Osteocyte (in vitro differentiated cells): ENCODE results near the gene BMAL1. TPM values are rescaled to one million over a fixed set of nuclear protein-coding genes. Genes with fewer than 3 reads are reported as not detected.
A peak's percentile ranks its signal among the peaks of the same experiment; 100 is the strongest.

Experiments
- DNase-seq: peaks from one replicate; pipeline ENCODE4 v3.0.0; 2021; ENCODE audit warnings: mixed read lengths; ENCODE audit not compliant: unreplicated experiment; ENCODE audit errors: extremely low spot score
- H3K27ac Mint-ChIP-seq: one replicate; pipeline ENCODE4 v1.8.0; 2021; ENCODE audit warnings: mild to moderate bottlenecking, mixed read lengths; ENCODE audit not compliant: unreplicated experiment
- H3K27me3 Mint-ChIP-seq: one replicate; pipeline ENCODE4 v1.8.0; 2021; ENCODE audit warnings: mixed read lengths; ENCODE audit not compliant: unreplicated experiment
- H3K36me3 Mint-ChIP-seq: one replicate; pipeline ENCODE4 v1.8.0; 2021; ENCODE audit warnings: mixed read lengths; ENCODE audit not compliant: unreplicated experiment
- H3K4me1 Mint-ChIP-seq: one replicate; pipeline ENCODE4 v1.8.0; 2021; ENCODE audit warnings: mixed read lengths; ENCODE audit not compliant: unreplicated experiment
- H3K4me3 Mint-ChIP-seq: one replicate; pipeline ENCODE4 v1.8.0; 2021; ENCODE audit warnings: mild to moderate bottlenecking, moderate library complexity, mixed read lengths; ENCODE audit not compliant: unreplicated experiment
- H3K9me3 Mint-ChIP-seq: one replicate; pipeline ENCODE4 v1.8.0; 2021; ENCODE audit warnings: mixed read lengths; ENCODE audit not compliant: unreplicated experiment
- CTCF ChIP-seq: fragments of 200-600 bp; sonication (generic); IDR thresholded peaks from 2 replicates; pipeline ENCODE4 v1.5.0; 2021; ENCODE audit warnings: antibody characterized with exemption, mild to moderate bottlenecking, moderate library complexity
- total RNA-seq: library from RNA; stranded (reverse); gene quantifications from 2 replicates; pipeline ENCODE4 v1.2.1, GENCODE V29; 2021

BMAL1 gene
- total RNA-seq, 1 donor from 2014 or later: 25.3 TPM

GRCh38 chr11:13320688-13321087, 43.1 kb downstream of the BMAL1 start:
- no peak for TF ChIP-seq CTCF
- Mint-ChIP-seq H3K36me3 (peaks cover 3% of the 10 kb centered on the region), H3K4me3 (no peak overlapping the region), H3K27ac (no peak overlapping the region), H3K4me1 (peaks cover 29% of the 10 kb centered on the region), H3K9me3 (no peaks in the 10 kb centered on the region), H3K27me3 (no peaks in the 10 kb centered on the region)
- no peak for DNase-seq

- Mint-ChIP-seq H3K27ac (no peak overlapping the region), H3K27me3 (no peaks in the 10 kb centered on the region), H3K4me1 (peaks cover 23% of the 10 kb centered on the region), H3K36me3 (peaks cover 3% of the 10 kb centered on the region), H3K4me3 (no peak overlapping the region), H3K9me3 (no peaks in the 10 kb centered on the region)
- TF ChIP-seq CTCF: no peak
- no peak for DNase-seq
Observed at GRCh38 chr11:13321431-13321830, 43.8 kb downstream of the BMAL1 start.

DNA sequence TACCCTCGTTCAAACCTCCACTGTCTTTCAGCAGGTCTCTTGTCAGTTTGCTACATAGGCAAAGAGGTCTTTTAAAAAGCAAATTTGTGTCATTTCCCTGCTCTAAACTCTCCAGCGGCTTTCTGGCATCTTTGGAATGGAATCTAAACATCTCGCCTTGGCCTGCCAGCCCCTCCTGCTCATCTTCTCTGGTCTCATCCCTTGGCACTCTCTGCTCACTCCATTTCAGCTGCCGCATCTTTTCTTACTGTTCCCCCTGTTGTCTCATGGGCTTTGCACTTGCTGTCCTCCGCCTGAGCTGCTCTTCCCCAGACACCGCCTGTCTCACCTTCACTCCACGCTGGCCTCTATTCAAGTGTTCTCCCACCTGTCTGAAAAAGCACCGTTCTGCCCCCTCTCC, 46.6 kb downstream of the BMAL1 start:
- Mint-ChIP-seq H3K4me3 (no peak overlapping the region), H3K27me3 (no peaks in the 10 kb centered on the region), H3K36me3 (peaks cover 5% of the 10 kb centered on the region), H3K27ac (no peak overlapping the region), H3K9me3 (no peaks in the 10 kb centered on the region), H3K4me1 (peaks cover 13% of the 10 kb centered on the region)
- DNase-seq: no peak
- TF ChIP-seq CTCF: no peak

GRCh38 chr11:13324709-13325108, 47.1 kb downstream of the BMAL1 start:
- DNase-seq: no peak
- H3K27ac Mint-ChIP-seq: no peak overlapping the region
- no peaks in the 10 kb centered on the region for H3K9me3 Mint-ChIP-seq
- peaks cover 5% of the 10 kb centered on the region for H3K36me3 Mint-ChIP-seq
- H3K27me3 Mint-ChIP-seq: no peaks in the 10 kb centered on the region
- peaks cover 10% of the 10 kb centered on the region for H3K4me1 Mint-ChIP-seq
- TF ChIP-seq CTCF: no peak
- no peak overlapping the region for H3K4me3 Mint-ChIP-seq

DNA sequence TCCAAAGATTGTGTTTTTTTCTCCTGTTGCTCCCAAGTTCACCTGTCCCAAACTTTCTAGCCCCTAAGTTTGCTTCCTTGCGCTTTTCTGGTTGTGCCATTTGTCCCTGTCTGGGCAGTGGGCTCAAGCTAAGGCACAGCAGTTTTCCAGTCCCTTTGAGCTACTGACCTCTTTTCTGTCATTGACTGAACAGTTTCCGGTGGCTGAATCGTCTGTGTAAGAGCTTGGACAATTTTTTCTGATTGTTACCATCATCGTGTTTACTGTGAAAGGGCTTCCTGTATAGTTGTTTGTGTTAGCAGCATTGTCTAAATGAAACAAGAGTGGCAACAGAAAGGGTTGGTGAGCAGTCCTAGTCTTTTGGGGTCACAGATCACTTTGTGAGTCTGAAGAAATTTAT, 49.8 kb downstream of the BMAL1 start:
- H3K4me1 Mint-ChIP-seq: peaks cover 13% of the 10 kb centered on the region
- H3K36me3 Mint-ChIP-seq: peaks cover 3% of the 10 kb centered on the region
- H3K4me3 Mint-ChIP-seq: no peak overlapping the region
- no peaks in the 10 kb centered on the region for H3K27me3 Mint-ChIP-seq
- no peak for DNase-seq
- no peaks in the 10 kb centered on the region for H3K9me3 Mint-ChIP-seq
- peak overlapping the region; percentile 2 for H3K27ac Mint-ChIP-seq
- no peak for TF ChIP-seq CTCF
